WTC11 (cell line): ENCODE measurements around the gene C11orf97. TPM values are rescaled to one million over a fixed set of nuclear protein-coding genes. Genes with fewer than 3 reads are reported as not detected.

ENCODE experiments used
- ATAC-seq: fragments of 200-7000 bp; cut with Tn5 transposase; 2 replicates; pipeline ENCODE4 v1.10.0; 2021; ENCODE audit warnings: mild to moderate bottlenecking, moderate library complexity
- CTCF ChIA-PET: fragments of 300-600 bp; sonication (Branson Sonifier 250); formaldehyde crosslinking; loops from one replicate; lab custom pipeline; 2021; ENCODE audit warnings: antibody characterized with exemption; lab: Charles Lee
- POLR2A ChIA-PET: fragments of 350-600 bp; sonication (Branson Sonifier 250); formaldehyde crosslinking; loops from one replicate; lab custom pipeline; 2021; ENCODE audit warnings: antibody characterized with exemption; lab: Charles Lee
- DNase-seq: peaks from one replicate; pipeline ENCODE4 v3.0.0; 2021; ENCODE audit warnings: low spot score
- H3K27ac Mint-ChIP-seq: 2 replicates; pipeline ENCODE4 v1.8.0; 2021; ENCODE audit warnings: mixed read lengths
- H3K27me3 Mint-ChIP-seq: 2 replicates; pipeline ENCODE4 v1.8.0; 2021; ENCODE audit warnings: low read depth, mild to moderate bottlenecking, moderate library complexity, mixed read lengths
- H3K36me3 Mint-ChIP-seq: 2 replicates; pipeline ENCODE4 v1.8.0; 2021; ENCODE audit warnings: mixed read lengths
- H3K4me1 Mint-ChIP-seq: 2 replicates; pipeline ENCODE4 v1.8.0; 2022; ENCODE audit warnings: mixed read lengths
- H3K4me3 Mint-ChIP-seq: 2 replicates; pipeline ENCODE4 v1.8.0; 2021; ENCODE audit warnings: mild to moderate bottlenecking, moderate library complexity, mixed read lengths
- H3K9me3 Mint-ChIP-seq: 2 replicates; pipeline ENCODE4 v1.8.0; 2021; ENCODE audit warnings: mixed read lengths
- AR ChIP-seq: fragments of 250-450 bp; sonication (Bioruptor Pico); IDR thresholded peaks from 2 replicates; pipeline ENCODE4 v1.9.0; 2021; ENCODE audit warnings: mild to moderate bottlenecking
- ERG ChIP-seq: fragments of 250-450 bp; sonication (Bioruptor Pico); IDR thresholded peaks from 2 replicates; pipeline ENCODE4 v1.8.0; 2021; ENCODE audit warnings: mild to moderate bottlenecking
- ESRRA ChIP-seq: sonication (generic); formaldehyde crosslinking; IDR thresholded peaks from 2 replicates; pipeline ENCODE4 v1.8.1; 2022; ENCODE audit warnings: mild to moderate bottlenecking, missing genetic modification reagents, borderline replicate concordance
- FOXJ3 ChIP-seq: sonication (generic); formaldehyde crosslinking; IDR thresholded peaks from 2 replicates; pipeline ENCODE4 v1.9.0; 2021; ENCODE audit warnings: missing genetic modification reagents, mild to moderate bottlenecking, borderline replicate concordance
- FOXK1 ChIP-seq: sonication (generic); formaldehyde crosslinking; IDR thresholded peaks from 2 replicates; pipeline ENCODE4 v1.8.0; 2022; ENCODE audit warnings: mild to moderate bottlenecking, moderate library complexity, missing genetic modification reagents
- JAZF1 ChIP-seq: fragments of 250-450 bp; sonication (Bioruptor Pico); IDR thresholded peaks from 2 replicates; pipeline ENCODE4 v1.9.0; 2021; ENCODE audit warnings: moderate library complexity, mild to moderate bottlenecking, inconsistent platforms
- NFYB ChIP-seq: sonication (generic); formaldehyde crosslinking; conservative IDR thresholded peaks from 2 replicates; pipeline ENCODE4 v1.8.0; 2022; ENCODE audit warnings: low read depth, missing genetic modification reagents
- NR1H2 ChIP-seq: sonication (generic); formaldehyde crosslinking; IDR thresholded peaks from 2 replicates; pipeline ENCODE4 v1.9.0; 2021; ENCODE audit warnings: mild to moderate bottlenecking, moderate library complexity, missing genetic modification reagents
- SMAD4 ChIP-seq: sonication (generic); formaldehyde crosslinking; IDR thresholded peaks from 2 replicates; pipeline ENCODE4 v1.8.0; 2022; ENCODE audit warnings: mild to moderate bottlenecking, missing genetic modification reagents
- TP53 ChIP-seq: sonication (generic); formaldehyde crosslinking; IDR thresholded peaks from 2 replicates; pipeline ENCODE4 v1.8.1; 2023; ENCODE audit warnings: mild to moderate bottlenecking, missing genetic modification reagents
- ZMAT4 ChIP-seq: fragments of 250-450 bp; sonication (Bioruptor Pico); IDR thresholded peaks from 2 replicates; pipeline ENCODE4 v1.9.0; 2021; ENCODE audit warnings: mild to moderate bottlenecking
- ZNF396 ChIP-seq: fragments of 250-450 bp; sonication (Bioruptor Pico); IDR thresholded peaks from 2 replicates; pipeline ENCODE4 v1.8.0; 2021; ENCODE audit warnings: mild to moderate bottlenecking, moderate library complexity, borderline replicate concordance
- ZNF416 ChIP-seq: fragments of 250-450 bp; sonication (Bioruptor Pico); IDR thresholded peaks from 2 replicates; pipeline ENCODE4 v1.9.0; 2021; ENCODE audit warnings: mild to moderate bottlenecking, inconsistent platforms
- ZNF532 ChIP-seq: fragments of 250-450 bp; sonication (Bioruptor Pico); IDR thresholded peaks from 2 replicates; pipeline ENCODE4 v1.9.0; 2021; ENCODE audit warnings: mild to moderate bottlenecking, borderline replicate concordance
- total RNA-seq: library from RNA; stranded (reverse); gene quantifications from 3 replicates; pipeline ENCODE4 v1.2.3, GENCODE V29; 2021
- TF ChIP-seq, protein P1 (sequence below): sonication (generic); formaldehyde crosslinking; IDR thresholded peaks from 2 replicates; pipeline ENCODE4 v1.8.1; 2022; ENCODE audit warnings: missing genetic modification reagents, borderline replicate concordance
- TF ChIP-seq, protein P2 (sequence below): sonication (generic); formaldehyde crosslinking; IDR thresholded peaks from 2 replicates; pipeline ENCODE4 v1.8.0; 2023; ENCODE audit warnings: mild to moderate bottlenecking, missing genetic modification reagents

Gene C11orf97
- total RNA-seq, 1 experiment from 2014 or later = not detected

GRCh38 chr11:94533696-94534630 is 21.7 kb downstream of the C11orf97 start:
- Mint-ChIP-seq H3K4me3 (no peak overlapping the region), H3K27me3 (peaks cover 4% of the 10 kb centered on the region), H3K27ac (no peak overlapping the region), H3K9me3 (no peaks in the 10 kb centered on the region), H3K4me1 (no peaks in the 10 kb centered on the region), H3K36me3 (no peaks in the 10 kb centered on the region)
- DNase-seq (no peak), ATAC-seq (no peak)
- no peak for TF ChIP-seq SMAD4 (CRISPR knock-in tag)
- TF ChIP-seq, protein P1, sequence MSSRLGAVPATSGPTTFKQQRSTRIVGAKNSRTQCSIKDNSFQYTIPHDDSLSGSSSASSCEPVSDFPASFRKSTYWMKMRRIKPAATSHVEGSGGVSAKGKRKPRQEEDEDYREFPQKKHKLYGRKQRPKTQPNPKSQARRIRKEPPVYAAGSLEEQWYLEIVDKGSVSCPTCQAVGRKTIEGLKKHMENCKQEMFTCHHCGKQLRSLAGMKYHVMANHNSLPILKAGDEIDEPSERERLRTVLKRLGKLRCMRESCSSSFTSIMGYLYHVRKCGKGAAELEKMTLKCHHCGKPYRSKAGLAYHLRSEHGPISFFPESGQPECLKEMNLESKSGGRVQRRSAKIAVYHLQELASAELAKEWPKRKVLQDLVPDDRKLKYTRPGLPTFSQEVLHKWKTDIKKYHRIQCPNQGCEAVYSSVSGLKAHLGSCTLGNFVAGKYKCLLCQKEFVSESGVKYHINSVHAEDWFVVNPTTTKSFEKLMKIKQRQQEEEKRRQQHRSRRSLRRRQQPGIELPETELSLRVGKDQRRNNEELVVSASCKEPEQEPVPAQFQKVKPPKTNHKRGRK (CRISPR knock-in tag) = no peak
- TF ChIP-seq NFYB (CRISPR knock-in tag) = no peak
- TF ChIP-seq ZNF416 = no peak
- no peak for TF ChIP-seq ERG
- no peak for TF ChIP-seq ZMAT4
- TF ChIP-seq NR1H2 = no peak
- TF ChIP-seq FOXK1 (CRISPR knock-in tag) = no peak
- no peak for TF ChIP-seq AR (CRISPR knock-in tag)
- TF ChIP-seq FOXJ3 (CRISPR knock-in tag) = no peak
- no peak for TF ChIP-seq JAZF1 (CRISPR knock-in tag)
- CTCF ChIA-PET = interaction anchor here (1.0 kb wide), 1 partner anchor 12 kb away, joined by 4 read pairs; no protein-coding TSS in a partner anchor
- POLR2A ChIA-PET = no interaction called here

DNA sequence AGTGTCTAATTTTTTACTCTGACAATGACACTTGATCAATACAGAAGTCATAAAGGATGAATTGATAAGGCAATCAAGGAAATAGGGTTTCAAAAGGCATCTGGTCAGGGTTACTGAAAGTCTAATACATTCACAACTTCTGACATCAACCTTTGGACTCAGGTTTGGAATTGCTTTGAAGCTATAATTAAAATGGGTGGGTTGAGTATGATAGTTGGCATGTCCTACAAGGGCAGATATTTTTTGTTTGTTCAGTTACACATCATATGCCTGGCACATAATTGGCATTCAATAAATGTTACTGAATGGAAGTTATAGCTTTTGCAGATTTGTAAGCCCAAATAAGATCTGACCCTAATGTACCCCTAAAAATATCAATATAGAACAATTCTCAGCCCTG is 24.1 kb downstream of the C11orf97 start:
- Mint-ChIP-seq H3K4me3 (no peak overlapping the region), H3K4me1 (no peaks in the 10 kb centered on the region), H3K27me3 (peaks cover 5% of the 10 kb centered on the region), H3K9me3 (no peaks in the 10 kb centered on the region), H3K36me3 (no peaks in the 10 kb centered on the region), H3K27ac (no peak overlapping the region)
- DNase-seq = no peak
- ChIA-PET CTCF (no interaction called here), POLR2A (no interaction called here)
- TF ChIP-seq ESRRA (CRISPR knock-in tag) = no peak
- TF ChIP-seq NFYB (CRISPR knock-in tag) = no peak
- ATAC-seq = no peak

- H3K4me1 Mint-ChIP-seq = peaks cover 6% of the 10 kb centered on the region; the same call in 1 of the 2 replicates
- CTCF ChIA-PET = no interaction called here
- DNase-seq = no peak
- H3K27me3 Mint-ChIP-seq = peaks cover 10% of the 10 kb centered on the region
- H3K36me3 Mint-ChIP-seq = no peaks in the 10 kb centered on the region
- no peak overlapping the region for H3K27ac Mint-ChIP-seq
- H3K9me3 Mint-ChIP-seq = no peaks in the 10 kb centered on the region
- POLR2A ChIA-PET = no interaction called here
- TF ChIP-seq ZNF532 (no peak), TP53 (CRISPR knock-in tag) (no peak), ZNF396 (no peak)
- TF ChIP-seq, protein P2, sequence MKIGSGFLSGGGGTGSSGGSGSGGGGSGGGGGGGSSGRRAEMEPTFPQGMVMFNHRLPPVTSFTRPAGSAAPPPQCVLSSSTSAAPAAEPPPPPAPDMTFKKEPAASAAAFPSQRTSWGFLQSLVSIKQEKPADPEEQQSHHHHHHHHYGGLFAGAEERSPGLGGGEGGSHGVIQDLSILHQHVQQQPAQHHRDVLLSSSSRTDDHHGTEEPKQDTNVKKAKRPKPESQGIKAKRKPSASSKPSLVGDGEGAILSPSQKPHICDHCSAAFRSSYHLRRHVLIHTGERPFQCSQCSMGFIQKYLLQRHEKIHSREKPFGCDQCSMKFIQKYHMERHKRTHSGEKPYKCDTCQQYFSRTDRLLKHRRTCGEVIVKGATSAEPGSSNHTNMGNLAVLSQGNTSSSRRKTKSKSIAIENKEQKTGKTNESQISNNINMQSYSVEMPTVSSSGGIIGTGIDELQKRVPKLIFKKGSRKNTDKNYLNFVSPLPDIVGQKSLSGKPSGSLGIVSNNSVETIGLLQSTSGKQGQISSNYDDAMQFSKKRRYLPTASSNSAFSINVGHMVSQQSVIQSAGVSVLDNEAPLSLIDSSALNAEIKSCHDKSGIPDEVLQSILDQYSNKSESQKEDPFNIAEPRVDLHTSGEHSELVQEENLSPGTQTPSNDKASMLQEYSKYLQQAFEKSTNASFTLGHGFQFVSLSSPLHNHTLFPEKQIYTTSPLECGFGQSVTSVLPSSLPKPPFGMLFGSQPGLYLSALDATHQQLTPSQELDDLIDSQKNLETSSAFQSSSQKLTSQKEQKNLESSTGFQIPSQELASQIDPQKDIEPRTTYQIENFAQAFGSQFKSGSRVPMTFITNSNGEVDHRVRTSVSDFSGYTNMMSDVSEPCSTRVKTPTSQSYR (CRISPR knock-in tag) = no peak
- no peak overlapping the region for H3K4me3 Mint-ChIP-seq
- no peak for ATAC-seq
These were observed 24.9 kb downstream of the C11orf97 start for GRCh38 chr11:94537031-94537600.
